ENCODE results near the gene DIPK1A. TPM values are rescaled to one million over a fixed set of nuclear protein-coding genes. Genes with fewer than 3 reads are reported as not detected.

Gene DIPK1A
- total RNA-seq, 1 donor from 2014 or later: 16.0 TPM

- Mint-ChIP-seq H3K36me3 (ENCODE audit: low read depth) (peaks cover 53% of the 10 kb centered on the region), H3K9me3 (no peaks in the 10 kb centered on the region), H3K4me3 (peak within 1 kb of the TSS; percentile 99), H3K27ac (peak within 1 kb of the TSS; percentile 97), H3K27me3 (no peaks in the 10 kb centered on the region), H3K4me1 (peaks cover 48% of the 10 kb centered on the region)
- intact Hi-C loops (cut with micrococcal nuclease): loop anchor here (1.0 to 10.0 kb wide), 8 partner anchors 27 to 1043 kb away; partner anchors contain the start of genes CCDC18, DNTTIP2, DR1 and EVI5
- TF ChIP-seq CTCF (IDR thresholded peaks at IDR 0.05): no peak
- peak; percentile 90 for ATAC-seq (ENCODE audit: low read depth)
- DNase-seq: peak; percentile 98
- CTCF ChIA-PET: interaction anchor here (0.7 to 2.5 kb wide), 11 partner anchors 14 to 162 kb away, joined by 3 to 17 read pairs (median 6); partner anchors contain the start of gene DIPK1A
- POLR2A ChIA-PET: interaction anchor here (0.8 to 2.1 kb wide), 23 partner anchors 8 to 1014 kb away, joined by 3 to 25 read pairs (median 5); partner anchors contain the start of genes DIPK1A, DR1, EVI5 and MTF2
These were observed 129.3 kb downstream of the DIPK1A start, which contains the start of gene RPL5 for GRCh38 chr1:92831762-92832536. Gene RPL5 (plus strand): TSS chr1:92832040. CDS start chr1:92832115, 75 bp downstream.

GRCh38 chr1:92831368-92831761 is 129.9 kb downstream of the DIPK1A start:
- peak overlapping the region; percentile 99 for H3K4me3 Mint-ChIP-seq
- no peaks in the 10 kb centered on the region for H3K9me3 Mint-ChIP-seq
- ATAC-seq (ENCODE audit: low read depth): no peak
- no peak for DNase-seq
- POLR2A ChIA-PET: interaction anchor here (0.5 to 2.1 kb wide), 19 partner anchors 10 to 533 kb away, joined by 3 to 25 read pairs (median 6); partner anchors contain the start of genes DIPK1A, DR1, EVI5 and MTF2
- peaks cover 42% of the 10 kb centered on the region for H3K4me1 Mint-ChIP-seq
- peaks cover 47% of the 10 kb centered on the region for H3K36me3 Mint-ChIP-seq (ENCODE audit: low read depth)
- H3K27me3 Mint-ChIP-seq: no peaks in the 10 kb centered on the region
- CTCF ChIA-PET: interaction anchor here (0.7 to 2.5 kb wide), 10 partner anchors 14 to 162 kb away, joined by 3 to 17 read pairs (median 7); partner anchors contain the start of gene DIPK1A
- peak overlapping the region; percentile 97 for H3K27ac Mint-ChIP-seq
- intact Hi-C loops (cut with micrococcal nuclease): loop anchor here (1.0 to 10.0 kb wide), 4 partner anchors 46 to 1043 kb away; partner anchors contain the start of genes DNTTIP2, DR1, EVI5 and GLMN
- TF ChIP-seq CTCF (IDR thresholded peaks at IDR 0.05): no peak

DNA sequence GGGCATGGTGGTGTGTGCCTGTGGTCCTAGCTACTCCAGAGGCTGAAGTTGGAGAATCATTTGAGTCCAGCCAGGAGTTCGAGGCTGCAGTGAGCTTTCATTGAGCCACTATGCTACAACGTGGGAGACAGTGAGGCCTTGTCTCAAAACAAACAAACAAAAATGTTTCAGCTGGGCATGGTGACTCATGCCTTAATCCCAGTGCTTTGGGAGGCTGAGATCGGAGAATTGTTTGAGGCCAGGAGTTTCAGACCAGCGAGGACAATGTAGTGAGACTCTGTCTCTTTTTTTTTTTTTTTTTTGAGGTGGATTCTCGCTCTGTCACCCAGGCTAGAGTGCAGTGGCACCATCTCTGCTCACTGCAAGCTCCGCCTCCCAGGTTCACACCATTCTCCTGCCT is 134.5 kb downstream of the DIPK1A start:
- Mint-ChIP-seq H3K4me3 (no peak overlapping the region), H3K27me3 (no peaks in the 10 kb centered on the region), H3K36me3 (ENCODE audit: low read depth) (peaks cover under 1% of the 10 kb centered on the region), H3K9me3 (no peaks in the 10 kb centered on the region), H3K27ac (no peak overlapping the region), H3K4me1 (peaks cover 2% of the 10 kb centered on the region)
- no peak for TF ChIP-seq CTCF (IDR thresholded peaks at IDR 0.05)
- ChIA-PET CTCF (no interaction called here), POLR2A (no interaction called here)
- DNase-seq: no peak
- intact Hi-C loops (cut with micrococcal nuclease): no loop called here
- ATAC-seq (ENCODE audit: low read depth): no peak

GRCh38 chr1:92822879-92823278 is 138.4 kb downstream of the DIPK1A start:
- no peak overlapping the region for H3K4me3 Mint-ChIP-seq
- TF ChIP-seq CTCF (IDR thresholded peaks at IDR 0.05): no peak
- CTCF ChIA-PET: no interaction called here
- intact Hi-C loops (cut with micrococcal nuclease): no loop called here
- POLR2A ChIA-PET: no interaction called here
- H3K36me3 Mint-ChIP-seq (ENCODE audit: low read depth): no peaks in the 10 kb centered on the region
- no peaks in the 10 kb centered on the region for H3K9me3 Mint-ChIP-seq
- H3K27me3 Mint-ChIP-seq: peaks cover 1% of the 10 kb centered on the region
- peaks cover 2% of the 10 kb centered on the region for H3K4me1 Mint-ChIP-seq
- DNase-seq (no peak), ATAC-seq (ENCODE audit: low read depth) (no peak)
- no peak overlapping the region for H3K27ac Mint-ChIP-seq

GRCh38 chr1:92820551-92820950 is 140.7 kb downstream of the DIPK1A start:
- Mint-ChIP-seq H3K9me3 (no peaks in the 10 kb centered on the region), H3K4me1 (peaks cover 2% of the 10 kb centered on the region), H3K4me3 (no peak overlapping the region), H3K27ac (no peak overlapping the region), H3K27me3 (peaks cover 1% of the 10 kb centered on the region), H3K36me3 (ENCODE audit: low read depth) (no peaks in the 10 kb centered on the region)
- ChIA-PET CTCF (interaction anchor here (1.3 to 3.2 kb wide), 3 partner anchors 30 to 511 kb away, joined by 3 to 14 read pairs (median 3); no protein-coding TSS in a partner anchor), POLR2A (interaction anchor here (1.1 kb wide), 2 partner anchors 11 to 252 kb away, joined by 3 to 7 read pairs; partner anchors contain the start of gene RPL5)
- intact Hi-C loops (cut with micrococcal nuclease): no loop called here
- DNase-seq: no peak
- no peak for ATAC-seq (ENCODE audit: low read depth)
- TF ChIP-seq CTCF (IDR thresholded peaks at IDR 0.05): no peak
